ENCODE measurements around the gene FOXP1. TPM values are rescaled to one million over a fixed set of nuclear protein-coding genes. Genes with fewer than 3 reads are reported as not detected.

The FOXP1 gene
- total RNA-seq, 4 donors from 2014 or later, result 49.8 to 157 (median 71.9) TPM

DNA sequence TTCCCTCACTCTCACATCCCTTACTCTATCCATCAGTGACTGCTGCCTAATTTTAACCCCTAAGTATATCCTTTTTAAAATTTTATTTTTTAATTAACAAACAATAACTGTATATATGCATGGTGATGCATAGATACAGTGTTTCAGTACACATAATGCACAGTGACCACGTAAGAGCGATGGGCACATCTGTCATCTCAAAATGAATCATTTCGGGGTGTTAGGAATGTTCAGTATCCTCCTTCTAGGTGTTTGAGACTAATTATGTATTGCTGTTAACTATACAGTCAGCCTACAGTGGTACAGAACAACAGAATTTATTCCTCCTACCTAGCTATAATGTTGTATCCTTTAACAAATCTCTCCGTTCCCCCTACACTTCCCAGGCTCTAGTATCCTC, 307.0 kb downstream of the FOXP1 start:
- TF ChIP-seq POLR2A (IDR thresholded peaks at IDR 0.05), result no peak
- no peak for TF ChIP-seq EP300 (IDR thresholded peaks at IDR 0.05)
- TF ChIP-seq POLR2AphosphoS5 (IDR thresholded peaks at IDR 0.05), result no peak
- TF ChIP-seq, protein P1, sequence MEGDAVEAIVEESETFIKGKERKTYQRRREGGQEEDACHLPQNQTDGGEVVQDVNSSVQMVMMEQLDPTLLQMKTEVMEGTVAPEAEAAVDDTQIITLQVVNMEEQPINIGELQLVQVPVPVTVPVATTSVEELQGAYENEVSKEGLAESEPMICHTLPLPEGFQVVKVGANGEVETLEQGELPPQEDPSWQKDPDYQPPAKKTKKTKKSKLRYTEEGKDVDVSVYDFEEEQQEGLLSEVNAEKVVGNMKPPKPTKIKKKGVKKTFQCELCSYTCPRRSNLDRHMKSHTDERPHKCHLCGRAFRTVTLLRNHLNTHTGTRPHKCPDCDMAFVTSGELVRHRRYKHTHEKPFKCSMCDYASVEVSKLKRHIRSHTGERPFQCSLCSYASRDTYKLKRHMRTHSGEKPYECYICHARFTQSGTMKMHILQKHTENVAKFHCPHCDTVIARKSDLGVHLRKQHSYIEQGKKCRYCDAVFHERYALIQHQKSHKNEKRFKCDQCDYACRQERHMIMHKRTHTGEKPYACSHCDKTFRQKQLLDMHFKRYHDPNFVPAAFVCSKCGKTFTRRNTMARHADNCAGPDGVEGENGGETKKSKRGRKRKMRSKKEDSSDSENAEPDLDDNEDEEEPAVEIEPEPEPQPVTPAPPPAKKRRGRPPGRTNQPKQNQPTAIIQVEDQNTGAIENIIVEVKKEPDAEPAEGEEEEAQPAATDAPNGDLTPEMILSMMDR (IDR thresholded peaks at IDR 0.05), result no peak
- Histone ChIP-seq H3K4me3 (no peak overlapping the region), H3K9me3 (no peaks in the 10 kb centered on the region), H3K27ac (no peak overlapping the region), H3K27me3 (no peaks in the 10 kb centered on the region), H3K36me3 (no peaks in the 10 kb centered on the region), H3K4me1 (no peaks in the 10 kb centered on the region)
- WGBS, result 96% methylated on average over 4 of the region's 4 CpGs
- no peak for DNase-seq (ENCODE audit: low spot score in 2 of 2)

DNA sequence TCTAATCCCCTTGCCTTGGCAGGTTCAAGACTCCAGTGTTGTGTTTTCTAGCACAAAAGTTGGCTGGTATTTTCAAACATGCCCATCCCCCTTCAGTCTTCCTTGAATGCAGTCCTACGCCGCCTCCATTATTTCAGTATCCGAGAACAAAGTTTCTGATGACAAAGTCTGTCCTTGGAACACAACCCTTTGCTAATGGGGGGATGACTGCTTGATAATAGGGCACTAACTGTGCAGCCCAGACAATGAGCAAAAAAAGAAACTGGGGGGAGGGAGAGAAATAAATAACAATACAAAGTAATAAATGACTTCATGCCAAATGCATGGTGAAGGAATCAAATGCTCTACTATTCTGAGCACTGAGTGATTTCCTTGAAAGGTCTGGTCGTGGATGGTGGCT, 310.1 kb downstream of the FOXP1 start:
- Histone ChIP-seq H3K36me3 (no peaks in the 10 kb centered on the region), H3K9me3 (no peaks in the 10 kb centered on the region), H3K4me3 (no peak overlapping the region), H3K27me3 (no peaks in the 10 kb centered on the region), H3K4me1 (no peaks in the 10 kb centered on the region), H3K27ac (no peak overlapping the region)
- WGBS, result 97% methylated on average over 4 of the region's 4 CpGs
- no peak for TF ChIP-seq POLR2A (IDR thresholded peaks at IDR 0.05)
- TF ChIP-seq, protein P1 (IDR thresholded peaks at IDR 0.05), result no peak
- TF ChIP-seq POLR2AphosphoS5 (IDR thresholded peaks at IDR 0.05), result no peak
- TF ChIP-seq EP300 (IDR thresholded peaks at IDR 0.05), result no peak
- no peak for DNase-seq (ENCODE audit: low spot score in 2 of 2)

DNA sequence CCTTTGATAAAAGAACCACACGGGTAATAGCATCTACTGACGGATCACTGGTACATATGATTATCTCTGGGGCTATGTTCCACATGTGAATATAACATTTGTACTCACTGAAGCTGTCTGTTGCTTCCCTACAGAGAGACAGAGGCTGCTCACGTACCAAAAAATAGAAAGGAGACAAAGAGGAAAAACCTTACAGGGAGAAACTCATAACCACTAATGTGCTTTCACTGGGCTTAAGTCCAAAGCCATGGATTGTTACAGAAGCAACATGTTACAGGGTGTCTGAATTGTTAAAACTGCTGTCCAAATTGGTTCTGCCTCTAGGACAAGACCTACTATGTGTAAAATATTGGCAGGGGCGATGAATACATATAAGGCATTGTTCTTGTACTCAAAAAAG, 311.9 kb downstream of the FOXP1 start:
- WGBS, result 78% methylated on average over 4 of the region's 4 CpGs
- no peak overlapping the region for H3K27ac ChIP-seq
- H3K4me1 ChIP-seq, result no peaks in the 10 kb centered on the region
- H3K9me3 ChIP-seq, result no peaks in the 10 kb centered on the region
- no peaks in the 10 kb centered on the region for H3K36me3 ChIP-seq
- H3K4me3 ChIP-seq, result no peak overlapping the region
- H3K27me3 ChIP-seq, result no peaks in the 10 kb centered on the region
- TF ChIP-seq POLR2A (IDR thresholded peaks at IDR 0.05), result no peak
- TF ChIP-seq, protein P1 (IDR thresholded peaks at IDR 0.05), result no peak
- no peak for TF ChIP-seq EP300 (IDR thresholded peaks at IDR 0.05)
- no peak for TF ChIP-seq POLR2AphosphoS5 (IDR thresholded peaks at IDR 0.05)
- DNase-seq (ENCODE audit: low spot score in 2 of 2), result no peak

DNA sequence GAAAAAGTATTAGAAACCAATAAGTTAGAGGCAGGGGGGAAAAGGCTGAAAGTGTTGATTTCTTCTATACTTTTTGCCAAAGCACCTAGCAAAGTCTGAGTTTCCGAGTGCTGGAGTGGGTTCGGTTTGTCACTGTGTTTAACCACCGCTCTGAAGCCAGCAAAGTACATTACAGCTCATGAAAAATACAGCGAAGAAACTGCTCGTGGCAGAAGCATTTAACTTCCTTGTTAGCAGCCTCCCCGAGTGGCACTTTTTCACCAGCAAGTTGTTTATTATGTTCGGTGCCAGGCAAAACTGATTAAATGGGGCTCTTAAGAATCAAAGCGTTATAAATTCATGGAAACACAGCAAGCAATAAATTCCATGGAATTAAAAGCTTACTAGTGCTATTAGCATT, 313.6 kb downstream of the FOXP1 start:
- WGBS, result 78% methylated on average over 8 of the region's 8 CpGs
- H3K36me3 ChIP-seq, result no peaks in the 10 kb centered on the region
- no peak overlapping the region for H3K4me3 ChIP-seq
- H3K4me1 ChIP-seq, result no peaks in the 10 kb centered on the region
- no peak for DNase-seq (ENCODE audit: low spot score in 2 of 2)
- TF ChIP-seq EP300 (IDR thresholded peaks at IDR 0.05) (no peak), POLR2AphosphoS5 (IDR thresholded peaks at IDR 0.05) (no peak)
- TF ChIP-seq, protein P1 (IDR thresholded peaks at IDR 0.05), result no peak
- no peaks in the 10 kb centered on the region for H3K27me3 ChIP-seq
- H3K9me3 ChIP-seq, result no peaks in the 10 kb centered on the region
- no peak overlapping the region for H3K27ac ChIP-seq

DNA sequence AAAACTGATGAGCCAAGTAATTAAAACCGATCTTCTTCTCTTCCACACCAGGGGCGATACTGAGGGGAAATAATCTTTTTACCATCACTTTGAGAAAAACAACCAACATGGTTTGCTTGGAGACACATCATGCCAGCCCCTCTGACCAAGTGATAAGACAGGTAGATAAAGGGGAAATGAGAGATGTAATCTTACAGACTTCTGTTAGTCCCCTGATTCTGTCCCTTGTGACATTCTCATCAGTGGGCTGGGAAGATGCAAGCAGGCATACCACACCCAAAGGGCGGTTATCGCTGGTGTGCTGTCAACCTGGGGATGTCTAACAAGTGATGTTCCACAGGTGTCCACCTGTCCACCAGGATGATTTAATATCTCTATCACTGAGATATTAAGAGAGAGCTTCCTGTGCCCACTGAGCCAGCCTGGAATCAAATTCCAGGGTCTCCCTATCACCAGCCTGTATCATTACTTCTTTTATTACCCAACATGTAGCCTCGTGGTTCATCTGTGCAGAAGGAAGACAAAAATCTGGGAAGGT, 315.0 kb downstream of the FOXP1 start:
- H3K27ac ChIP-seq, result no peak overlapping the region
- no peaks in the 10 kb centered on the region for H3K27me3 ChIP-seq
- no peaks in the 10 kb centered on the region for H3K36me3 ChIP-seq
- no peaks in the 10 kb centered on the region for H3K4me1 ChIP-seq
- no peak overlapping the region for H3K4me3 ChIP-seq
- 94% methylated on average over 5 of the region's 5 CpGs for WGBS
- H3K9me3 ChIP-seq, result no peaks in the 10 kb centered on the region
- DNase-seq (ENCODE audit: low spot score in 2 of 2), result no peak
- TF ChIP-seq, protein P1 (IDR thresholded peaks at IDR 0.05), result no peak
- no peak for TF ChIP-seq POLR2A (IDR thresholded peaks at IDR 0.05)
- no peak for TF ChIP-seq POLR2AphosphoS5 (IDR thresholded peaks at IDR 0.05)
- TF ChIP-seq EP300 (IDR thresholded peaks at IDR 0.05), result no peak
